Upper lobe of right lung (tissue), 1 donor: ENCODE data around the gene PLEKHA1. TPM values are rescaled to one million over a fixed set of nuclear protein-coding genes. Genes with fewer than 3 reads are reported as not detected.

Source experiments
- ATAC-seq: fragments of 200-7000 bp; cut with Tn5 transposase; one replicate; pipeline ENCODE4 v1.9.1; 2020; ENCODE audit warnings: mild to moderate bottlenecking, moderate library complexity
- DNase-seq: peaks from one replicate; pipeline ENCODE4 v3.0.0-alpha.2; 2020
- H3K27ac ChIP-seq: fragments of 200-600 bp; one replicate; pipeline ENCODE4 v1.8.0; 2022
- H3K27me3 ChIP-seq: fragments of 200-600 bp; one replicate; pipeline ENCODE4 v1.8.0; 2022; ENCODE audit warnings: mild to moderate bottlenecking
- H3K36me3 ChIP-seq: fragments of 200-600 bp; one replicate; pipeline ENCODE4 v1.8.0; 2022
- H3K4me1 ChIP-seq: fragments of 200-600 bp; one replicate; pipeline ENCODE4 v1.8.0; 2022
- H3K4me3 ChIP-seq: fragments of 200-600 bp; one replicate; pipeline ENCODE4 v1.8.0; 2022; ENCODE audit warnings: mild to moderate bottlenecking
- H3K9me3 ChIP-seq: fragments of 200-600 bp; one replicate; pipeline ENCODE4 v1.8.0; 2022
- CTCF ChIP-seq: fragments of 200-600 bp; IDR thresholded peaks from one replicate; pipeline ENCODE4 v1.8.0; 2022; ENCODE audit warnings: antibody characterized with exemption
- intact Hi-C: fragments of 100-400 bp; cut with DNase I; formaldehyde crosslinking; loops from one replicate; pipeline ENCODE4 v1.11.0; 2022
- total RNA-seq: library from RNA; stranded (reverse); fragmentation: NEBNext Ultra II Directional; extraction: Animal tissue kit (Norgen Biotek cat#: 25700); gene quantifications from one replicate; pipeline ENCODE4 v1.2.1, GENCODE V29; 2021
- donor health status: DM: no; HTN: yes; CAD: no; lungs with severe emphysema.

PLEKHA1 gene
- total RNA-seq, 1 donor from 2014 or later: 59.9 TPM

GRCh38 chr10:122419876-122420623 lies 45.5 kb downstream of the PLEKHA1 start:
- TF ChIP-seq CTCF: no peak
- Histone ChIP-seq H3K4me1 (peaks cover 49% of the 10 kb centered on the region), H3K4me3 (no peak overlapping the region), H3K9me3 (no peaks in the 10 kb centered on the region), H3K27ac (no peak overlapping the region), H3K36me3 (peaks cover 15% of the 10 kb centered on the region), H3K27me3 (no peaks in the 10 kb centered on the region)
- DNase-seq (no peak), ATAC-seq (no peak)
- intact Hi-C loops: no loop called here

- no peak for TF ChIP-seq CTCF
- Histone ChIP-seq H3K27me3 (no peaks in the 10 kb centered on the region), H3K27ac (no peak overlapping the region), H3K36me3 (peaks cover 17% of the 10 kb centered on the region), H3K9me3 (no peaks in the 10 kb centered on the region), H3K4me1 (peaks cover 49% of the 10 kb centered on the region), H3K4me3 (no peak overlapping the region)
- DNase-seq (no peak), ATAC-seq (no peak)
- intact Hi-C loops: no loop called here
These were observed 46.1 kb downstream of the PLEKHA1 start for GRCh38 chr10:122420624-122421007.

- TF ChIP-seq CTCF: no peak
- Histone ChIP-seq H3K9me3 (no peaks in the 10 kb centered on the region), H3K27ac (no peak overlapping the region), H3K4me1 (peaks cover 49% of the 10 kb centered on the region), H3K4me3 (no peak overlapping the region), H3K36me3 (peaks cover 17% of the 10 kb centered on the region), H3K27me3 (no peaks in the 10 kb centered on the region)
- DNase-seq (no peak), ATAC-seq (no peak)
- intact Hi-C loops: no loop called here
These were observed 46.6 kb downstream of the PLEKHA1 start for GRCh38 chr10:122421054-122421625.

- Histone ChIP-seq H3K27ac (no peak overlapping the region), H3K27me3 (no peaks in the 10 kb centered on the region), H3K9me3 (no peaks in the 10 kb centered on the region), H3K4me1 (peaks cover 45% of the 10 kb centered on the region), H3K4me3 (no peak overlapping the region), H3K36me3 (peaks cover 17% of the 10 kb centered on the region)
- TF ChIP-seq CTCF: no peak
- intact Hi-C loops: no loop called here
- DNase-seq (no peak), ATAC-seq (peak; percentile 53)
These were observed 47.2 kb downstream of the PLEKHA1 start for GRCh38 chr10:122421742-122422141.

- intact Hi-C loops: no loop called here
- H3K4me3 ChIP-seq: no peak overlapping the region
- no peak for TF ChIP-seq CTCF
- ATAC-seq (peak; percentile 50), DNase-seq (no peak)
- peaks cover 40% of the 10 kb centered on the region for H3K4me1 ChIP-seq
- H3K9me3 ChIP-seq: no peaks in the 10 kb centered on the region
- H3K36me3 ChIP-seq: peaks cover 17% of the 10 kb centered on the region
- peak overlapping the region; percentile 3 for H3K27ac ChIP-seq
- H3K27me3 ChIP-seq: no peaks in the 10 kb centered on the region
These were observed 47.9 kb downstream of the PLEKHA1 start for GRCh38 chr10:122422266-122422989.
